ENCODE measurements around the gene GHRL.
"Not testable (repeated sequence)": the region's sequence is repeated elsewhere in the genome, so short reads cannot be mapped to it uniquely, and the experiment has no call there.

The GHRL gene

GRCh38 chr3:10299175-10299574, 6.4 kb upstream of the GHRL start:
- Mint-ChIP-seq H3K27ac (no peak overlapping the region), H3K4me1 (ENCODE audit: low read depth) (peaks cover 4% of the 10 kb centered on the region), H3K36me3 (ENCODE audit: low read depth) (peaks cover 84% of the 10 kb centered on the region), H3K4me3 (no peak overlapping the region), H3K9me3 (no peaks in the 10 kb centered on the region), H3K27me3 (no peaks in the 10 kb centered on the region)
- intact Hi-C loops (cut with micrococcal nuclease) = no loop called here

GRCh38 chr3:10298064-10298463, 5.3 kb upstream of the GHRL start:
- H3K27ac Mint-ChIP-seq; H3K4me3 Mint-ChIP-seq; H3K27me3 Mint-ChIP-seq; intact Hi-C loops (cut with micrococcal nuclease); H3K9me3 Mint-ChIP-seq: not testable (repeated sequence)
- Mint-ChIP-seq H3K4me1 (ENCODE audit: low read depth) (peaks cover 11% of the 10 kb centered on the region), H3K36me3 (ENCODE audit: low read depth) (peaks cover 77% of the 10 kb centered on the region)

GRCh38 chr3:10294030-10294586, 1.4 kb upstream of the GHRL start:
- H3K36me3 Mint-ChIP-seq (ENCODE audit: low read depth) = peaks cover 55% of the 10 kb centered on the region
- no peaks in the 10 kb centered on the region for H3K9me3 Mint-ChIP-seq
- H3K4me3 Mint-ChIP-seq = no peak overlapping the region
- intact Hi-C loops (cut with micrococcal nuclease) = no loop called here
- peaks cover 34% of the 10 kb centered on the region for H3K4me1 Mint-ChIP-seq (ENCODE audit: low read depth)
- H3K27ac Mint-ChIP-seq = peak overlapping the region; percentile 37
- no peaks in the 10 kb centered on the region for H3K27me3 Mint-ChIP-seq

GRCh38 chr3:10291641-10292040, 1.1 kb downstream of the GHRL start:
- H3K27ac Mint-ChIP-seq = peak overlapping the region; percentile 76
- H3K4me3 Mint-ChIP-seq = no peak overlapping the region
- peaks cover 67% of the 10 kb centered on the region for H3K36me3 Mint-ChIP-seq (ENCODE audit: low read depth)
- H3K9me3 Mint-ChIP-seq = no peaks in the 10 kb centered on the region
- intact Hi-C loops (cut with micrococcal nuclease) = no loop called here
- H3K4me1 Mint-ChIP-seq (ENCODE audit: low read depth) = peaks cover 41% of the 10 kb centered on the region
- no peaks in the 10 kb centered on the region for H3K27me3 Mint-ChIP-seq

- H3K27me3 Mint-ChIP-seq = no peaks in the 10 kb centered on the region
- peaks cover 64% of the 10 kb centered on the region for H3K36me3 Mint-ChIP-seq (ENCODE audit: low read depth)
- peak overlapping the region; percentile 76 for H3K27ac Mint-ChIP-seq
- no peak overlapping the region for H3K4me3 Mint-ChIP-seq
- intact Hi-C loops (cut with micrococcal nuclease) = no loop called here
- H3K4me1 Mint-ChIP-seq (ENCODE audit: low read depth) = peaks cover 42% of the 10 kb centered on the region
- H3K9me3 Mint-ChIP-seq = no peaks in the 10 kb centered on the region
These were observed 2.1 kb downstream of the GHRL start for GRCh38 chr3:10290481-10291176.

GRCh38 chr3:10289787-10290355, 2.9 kb downstream of the GHRL start:
- intact Hi-C loops (cut with micrococcal nuclease) = no loop called here
- Mint-ChIP-seq H3K36me3 (ENCODE audit: low read depth) (peaks cover 64% of the 10 kb centered on the region), H3K4me1 (ENCODE audit: low read depth) (peaks cover 49% of the 10 kb centered on the region)

GRCh38 chr3:10289077-10289476, 3.7 kb downstream of the GHRL start:
- Mint-ChIP-seq H3K27me3 (no peaks in the 10 kb centered on the region), H3K9me3 (no peaks in the 10 kb centered on the region), H3K4me1 (ENCODE audit: low read depth) (peaks cover 52% of the 10 kb centered on the region), H3K27ac (no peak overlapping the region), H3K36me3 (ENCODE audit: low read depth) (peaks cover 66% of the 10 kb centered on the region), H3K4me3 (no peak overlapping the region)
- intact Hi-C loops (cut with micrococcal nuclease) = no loop called here

More at GRCh38 chr3:10289787-10290355, 2.9 kb downstream of the GHRL start:
- no peak overlapping the region for H3K4me3 Mint-ChIP-seq
- H3K27me3 Mint-ChIP-seq = no peaks in the 10 kb centered on the region
- no peaks in the 10 kb centered on the region for H3K9me3 Mint-ChIP-seq
- no peak overlapping the region for H3K27ac Mint-ChIP-seq

- Mint-ChIP-seq H3K4me1 (ENCODE audit: low read depth) (peaks cover 50% of the 10 kb centered on the region), H3K9me3 (no peaks in the 10 kb centered on the region), H3K36me3 (ENCODE audit: low read depth) (peaks cover 69% of the 10 kb centered on the region), H3K4me3 (no peak overlapping the region), H3K27ac (no peak overlapping the region), H3K27me3 (no peaks in the 10 kb centered on the region)
- intact Hi-C loops (cut with micrococcal nuclease) = no loop called here
These were observed 4.2 kb downstream of the GHRL start for GRCh38 chr3:10288575-10288960.

GRCh38 chr3:10287936-10288574, 4.7 kb downstream of the GHRL start:
- no peaks in the 10 kb centered on the region for H3K27me3 Mint-ChIP-seq
- peaks cover 74% of the 10 kb centered on the region for H3K36me3 Mint-ChIP-seq (ENCODE audit: low read depth)
- intact Hi-C loops (cut with micrococcal nuclease) = no loop called here
- H3K4me1 Mint-ChIP-seq (ENCODE audit: low read depth) = peaks cover 47% of the 10 kb centered on the region
- H3K27ac Mint-ChIP-seq = no peak overlapping the region
- H3K9me3 Mint-ChIP-seq = no peaks in the 10 kb centered on the region
- no peak overlapping the region for H3K4me3 Mint-ChIP-seq

GRCh38 chr3:10286596-10287295, 6.0 kb downstream of the GHRL start:
- Mint-ChIP-seq H3K4me3 (no peak overlapping the region), H3K27me3 (no peaks in the 10 kb centered on the region), H3K9me3 (no peaks in the 10 kb centered on the region), H3K36me3 (ENCODE audit: low read depth) (peaks cover 84% of the 10 kb centered on the region), H3K27ac (no peak overlapping the region), H3K4me1 (ENCODE audit: low read depth) (peaks cover 34% of the 10 kb centered on the region)
- intact Hi-C loops (cut with micrococcal nuclease) = no loop called here

GRCh38 chr3:10286133-10286524, 6.6 kb downstream of the GHRL start:
- Mint-ChIP-seq H3K4me3 (no peak overlapping the region), H3K27ac (no peak overlapping the region), H3K36me3 (ENCODE audit: low read depth) (peaks cover 90% of the 10 kb centered on the region), H3K9me3 (no peaks in the 10 kb centered on the region), H3K4me1 (ENCODE audit: low read depth) (peaks cover 28% of the 10 kb centered on the region), H3K27me3 (no peaks in the 10 kb centered on the region)
- intact Hi-C loops (cut with micrococcal nuclease) = no loop called here

- Mint-ChIP-seq H3K4me1 (ENCODE audit: low read depth) (peaks cover 24% of the 10 kb centered on the region), H3K9me3 (no peaks in the 10 kb centered on the region), H3K27me3 (no peaks in the 10 kb centered on the region), H3K36me3 (ENCODE audit: low read depth) (peaks cover 92% of the 10 kb centered on the region), H3K27ac (peak overlapping the region; percentile 33), H3K4me3 (no peak overlapping the region)
- intact Hi-C loops (cut with micrococcal nuclease) = no loop called here
These were observed 7.2 kb downstream of the GHRL start for GRCh38 chr3:10285272-10286132.

- Mint-ChIP-seq H3K36me3 (ENCODE audit: low read depth) (peaks cover 92% of the 10 kb centered on the region), H3K9me3 (no peaks in the 10 kb centered on the region), H3K4me1 (ENCODE audit: low read depth) (peaks cover 33% of the 10 kb centered on the region), H3K27me3 (no peaks in the 10 kb centered on the region), H3K4me3 (no peak overlapping the region), H3K27ac (peak overlapping the region; percentile 33)
- intact Hi-C loops (cut with micrococcal nuclease) = no loop called here
These were observed 8.3 kb downstream of the GHRL start for GRCh38 chr3:10284496-10284895.
